Coronary artery (tissue), 2 donors: ENCODE data around the gene SPAG6.
"Not testable (repeated sequence)": the region's sequence is repeated elsewhere in the genome, so short reads cannot be mapped to it uniquely, and the experiment has no call there.

Experiments
- DNase-seq: peaks from one replicate; pipeline ENCODE4 v3.0.0-alpha.2; 2017; ENCODE audit warnings: low spot score
- H3K27ac ChIP-seq, 2 donors: fragments of 200-600 bp; sonication (generic); one replicate each; pipeline ENCODE4 v1.5.1; 2016 to 2019
- H3K4me3 ChIP-seq: fragments of 200-600 bp; sonication (generic); 2 replicates; pipeline ENCODE4 v1.5.1; 2016; ENCODE audit warnings: mild to moderate bottlenecking, moderate library complexity
- TF ChIP-seq, protein P1 (sequence below): fragments of 200-600 bp; sonication (generic); IDR thresholded peaks from one replicate; pipeline ENCODE4 v1.5.1; 2019; ENCODE audit warnings: antibody characterized with exemption

The SPAG6 gene

GRCh38 chr10:22372917-22373316 lies 27.6 kb downstream of the SPAG6 start:
- TF ChIP-seq, protein P1, sequence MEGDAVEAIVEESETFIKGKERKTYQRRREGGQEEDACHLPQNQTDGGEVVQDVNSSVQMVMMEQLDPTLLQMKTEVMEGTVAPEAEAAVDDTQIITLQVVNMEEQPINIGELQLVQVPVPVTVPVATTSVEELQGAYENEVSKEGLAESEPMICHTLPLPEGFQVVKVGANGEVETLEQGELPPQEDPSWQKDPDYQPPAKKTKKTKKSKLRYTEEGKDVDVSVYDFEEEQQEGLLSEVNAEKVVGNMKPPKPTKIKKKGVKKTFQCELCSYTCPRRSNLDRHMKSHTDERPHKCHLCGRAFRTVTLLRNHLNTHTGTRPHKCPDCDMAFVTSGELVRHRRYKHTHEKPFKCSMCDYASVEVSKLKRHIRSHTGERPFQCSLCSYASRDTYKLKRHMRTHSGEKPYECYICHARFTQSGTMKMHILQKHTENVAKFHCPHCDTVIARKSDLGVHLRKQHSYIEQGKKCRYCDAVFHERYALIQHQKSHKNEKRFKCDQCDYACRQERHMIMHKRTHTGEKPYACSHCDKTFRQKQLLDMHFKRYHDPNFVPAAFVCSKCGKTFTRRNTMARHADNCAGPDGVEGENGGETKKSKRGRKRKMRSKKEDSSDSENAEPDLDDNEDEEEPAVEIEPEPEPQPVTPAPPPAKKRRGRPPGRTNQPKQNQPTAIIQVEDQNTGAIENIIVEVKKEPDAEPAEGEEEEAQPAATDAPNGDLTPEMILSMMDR: no peak
- Histone ChIP-seq H3K4me3 (no peak overlapping the region), H3K27ac (no peak overlapping the region)
- DNase-seq: no peak

GRCh38 chr10:22374489-22375126 lies 29.3 kb downstream of the SPAG6 start:
- Histone ChIP-seq H3K4me3 (no peak overlapping the region), H3K27ac (no peak overlapping the region)
- TF ChIP-seq, protein P1: no peak
- no peak for DNase-seq

DNA sequence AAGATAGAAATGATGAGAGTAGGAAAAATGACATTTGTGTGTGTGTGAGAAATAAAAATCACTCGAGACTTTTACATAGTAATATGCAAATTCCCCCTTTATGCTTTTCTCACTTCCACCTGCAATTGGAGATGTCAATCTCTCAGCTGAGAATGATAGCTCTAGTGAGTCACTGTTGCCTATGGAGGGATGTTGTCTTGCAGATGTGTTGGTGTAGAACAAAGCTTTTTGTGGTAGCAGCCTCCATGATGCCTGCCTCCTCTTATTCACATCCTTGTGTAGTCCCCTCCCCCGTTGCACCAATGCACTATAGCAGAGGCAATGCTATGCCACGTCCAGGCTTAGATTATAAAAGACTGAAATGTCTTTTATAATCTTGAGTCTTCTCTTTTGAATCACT lies 33.8 kb downstream of the SPAG6 start:
- Histone ChIP-seq H3K4me3 (no peak overlapping the region), H3K27ac (no peak overlapping the region)
- DNase-seq: no peak
- TF ChIP-seq, protein P1: no peak

DNA sequence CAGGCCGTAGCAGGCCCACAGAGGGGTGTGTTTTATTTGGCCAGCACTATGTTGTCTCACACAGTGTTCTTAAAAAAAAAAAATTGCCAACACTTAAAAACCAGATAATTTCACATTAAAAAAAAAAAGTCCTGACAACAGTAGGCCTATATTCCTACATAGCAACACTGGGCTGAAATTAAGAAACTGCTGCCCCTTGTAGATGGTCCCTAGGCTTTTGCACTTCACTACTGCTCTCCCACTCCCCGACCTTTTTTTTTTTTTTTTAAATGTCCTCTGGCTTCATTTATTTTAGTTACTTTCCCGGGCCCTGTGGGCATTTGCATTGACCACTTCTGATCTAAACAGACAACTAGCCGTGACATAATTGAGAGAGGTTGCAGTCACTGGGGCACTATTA lies 36.0 kb downstream of the SPAG6 start:
- no peak overlapping the region for H3K27ac ChIP-seq
- TF ChIP-seq, protein P1: no peak
- no peak for DNase-seq

DNA sequence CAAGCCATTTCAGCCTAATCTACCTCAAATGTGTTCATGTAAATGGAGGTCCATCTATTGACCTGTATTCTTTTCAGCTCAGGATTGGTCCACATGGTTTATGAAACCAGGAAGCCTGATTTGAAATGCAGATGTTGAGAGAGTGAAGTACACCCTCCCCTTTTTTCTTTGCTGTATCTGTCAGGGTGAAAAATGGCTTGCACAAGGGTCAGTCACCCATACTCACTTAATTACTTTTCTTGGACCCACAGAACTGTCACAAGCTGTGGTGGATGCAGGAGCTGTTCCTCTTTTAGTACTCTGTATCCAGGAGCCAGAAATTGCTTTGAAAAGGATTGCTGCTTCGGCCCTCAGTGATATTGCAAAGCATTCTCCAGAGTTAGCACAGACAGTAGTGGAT lies 41.2 kb downstream of the SPAG6 start:
- TF ChIP-seq, protein P1: no peak
- no peak overlapping the region for H3K4me3 ChIP-seq
- H3K27ac ChIP-seq: no peak overlapping the region
- DNase-seq: no peak

More for the DNA sequence above, 36.0 kb downstream of the SPAG6 start:
- H3K4me3 ChIP-seq: no peak overlapping the region

DNA sequence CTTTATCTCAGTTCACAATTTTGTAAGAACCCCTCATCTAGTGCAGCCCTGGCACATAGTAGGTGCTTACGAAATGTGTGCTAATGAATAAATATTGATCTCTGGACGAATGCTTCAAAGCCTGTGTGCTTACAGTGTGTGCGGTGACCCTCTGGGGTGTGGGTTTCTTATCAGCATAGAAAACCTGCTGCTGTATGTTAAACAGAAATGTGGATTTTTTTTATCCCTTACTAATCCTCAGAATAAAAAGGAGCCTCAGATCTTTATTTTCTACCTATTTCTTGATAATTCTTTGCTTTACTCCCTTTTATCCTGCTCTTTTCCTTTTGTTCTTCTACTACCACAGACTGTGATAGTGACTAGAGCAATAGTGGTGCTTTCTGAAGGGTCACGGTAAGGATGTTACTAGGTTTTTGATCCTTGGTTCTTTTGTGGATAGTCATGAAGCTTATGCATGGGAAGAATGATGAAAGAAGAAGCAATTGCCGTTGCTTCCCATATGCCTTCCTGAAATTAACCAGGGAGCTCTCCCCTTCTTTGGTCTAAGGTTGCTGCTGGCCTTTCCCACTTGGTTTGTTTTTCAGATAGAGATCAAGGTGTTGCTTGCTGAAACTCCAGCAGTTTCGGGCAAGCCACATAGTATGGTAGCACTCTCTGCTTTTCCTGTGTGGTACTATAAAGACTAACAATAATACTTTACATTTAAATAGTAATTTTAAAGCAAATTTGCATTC lies 44.7 kb downstream of the SPAG6 start:
- TF ChIP-seq, protein P1: no peak
- H3K4me3 ChIP-seq: no peak overlapping the region
- DNase-seq: no peak
- no peak overlapping the region for H3K27ac ChIP-seq

GRCh38 chr10:22391600-22391999 lies 46.3 kb downstream of the SPAG6 start:
- DNase-seq: no peak
- TF ChIP-seq, protein P1: no peak
- H3K27ac ChIP-seq: no peak overlapping the region
- H3K4me3 ChIP-seq: no peak overlapping the region

- not testable (repeated sequence) for H3K27ac ChIP-seq, DNase-seq, H3K4me3 ChIP-seq
Measured at GRCh38 chr10:22396195-22396594, 50.9 kb downstream of the SPAG6 start.

GRCh38 chr10:22406916-22407315 lies 61.6 kb downstream of the SPAG6 start:
- DNase-seq, H3K4me3 ChIP-seq, H3K27ac ChIP-seq: not testable (repeated sequence)
